ENCODE results near the gene MOSPD3. TPM values are rescaled to one million over a fixed set of nuclear protein-coding genes. Genes with fewer than 3 reads are reported as not detected.

The MOSPD3 gene
- total and polyA plus RNA-seq, 2 of the 13 experiments (the other 11 are each of a cell fraction or from before 2014, with no cell fraction given) = 7.6 to 8.8 TPM

- TF ChIP-seq, protein P1, sequence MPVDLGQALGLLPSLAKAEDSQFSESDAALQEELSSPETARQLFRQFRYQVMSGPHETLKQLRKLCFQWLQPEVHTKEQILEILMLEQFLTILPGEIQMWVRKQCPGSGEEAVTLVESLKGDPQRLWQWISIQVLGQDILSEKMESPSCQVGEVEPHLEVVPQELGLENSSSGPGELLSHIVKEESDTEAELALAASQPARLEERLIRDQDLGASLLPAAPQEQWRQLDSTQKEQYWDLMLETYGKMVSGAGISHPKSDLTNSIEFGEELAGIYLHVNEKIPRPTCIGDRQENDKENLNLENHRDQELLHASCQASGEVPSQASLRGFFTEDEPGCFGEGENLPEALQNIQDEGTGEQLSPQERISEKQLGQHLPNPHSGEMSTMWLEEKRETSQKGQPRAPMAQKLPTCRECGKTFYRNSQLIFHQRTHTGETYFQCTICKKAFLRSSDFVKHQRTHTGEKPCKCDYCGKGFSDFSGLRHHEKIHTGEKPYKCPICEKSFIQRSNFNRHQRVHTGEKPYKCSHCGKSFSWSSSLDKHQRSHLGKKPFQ (CRISPR knock-in tag; IDR thresholded peaks at IDR 0.05; ENCODE audit: insufficient replicate concordance) = peak; percentile 32
- TF ChIP-seq NR2C2 (CRISPR knock-in tag; IDR thresholded peaks at IDR 0.05; ENCODE audit: borderline replicate concordance) (no peak), ZSCAN22 (CRISPR knock-in tag; IDR thresholded peaks at IDR 0.05) (no peak), REPIN1 (CRISPR knock-in tag; IDR thresholded peaks at IDR 0.05; ENCODE audit: borderline replicate concordance, low read depth) (0 out of 2 replicates have a peak, but pooled peaks have one; percentile 22), ATRX (CRISPR knock-in tag; IDR thresholded peaks at IDR 0.05; ENCODE audit: borderline replicate concordance) (no peak), SALL1 (CRISPR knock-in tag; IDR thresholded peaks at IDR 0.05) (no peak), SOX6 (IDR thresholded peaks at IDR 0.05) (no peak), SOX6 (CRISPR knock-in tag; IDR thresholded peaks at IDR 0.05) (peak; percentile 48), ZNF614 (CRISPR knock-in tag; IDR thresholded peaks at IDR 0.05; ENCODE audit: borderline replicate concordance) (no peak), SMAD9 (CRISPR knock-in tag; IDR thresholded peaks at IDR 0.05) (no peak), ZNF451 (CRISPR knock-in tag; IDR thresholded peaks at IDR 0.05) (peak; percentile 56), GATAD1 (CRISPR knock-in tag; IDR thresholded peaks at IDR 0.05) (no peak; the same call in 1 of the 2 replicates), PTBP1 (IDR thresholded peaks at IDR 0.05; ENCODE audit: low read depth, low read length, poor library complexity, severe bottlenecking) (peak; percentile 92), KLF6 (CRISPR knock-in tag; IDR thresholded peaks at IDR 0.05) (no peak), NFE2L2 (IDR thresholded peaks at IDR 0.05; ENCODE audit: low read length) (no peak), IRF2 (CRISPR knock-in tag; IDR thresholded peaks at IDR 0.05) (peak; percentile 27; the same call in 1 of the 2 replicates), MIER3 (CRISPR knock-in tag; IDR thresholded peaks at IDR 0.05; ENCODE audit: borderline replicate concordance) (peak; percentile 20; the same call in 1 of the 2 replicates), RFX3 (CRISPR knock-in tag; IDR thresholded peaks at IDR 0.05) (no peak)
- TF ChIP-seq, protein P2, sequence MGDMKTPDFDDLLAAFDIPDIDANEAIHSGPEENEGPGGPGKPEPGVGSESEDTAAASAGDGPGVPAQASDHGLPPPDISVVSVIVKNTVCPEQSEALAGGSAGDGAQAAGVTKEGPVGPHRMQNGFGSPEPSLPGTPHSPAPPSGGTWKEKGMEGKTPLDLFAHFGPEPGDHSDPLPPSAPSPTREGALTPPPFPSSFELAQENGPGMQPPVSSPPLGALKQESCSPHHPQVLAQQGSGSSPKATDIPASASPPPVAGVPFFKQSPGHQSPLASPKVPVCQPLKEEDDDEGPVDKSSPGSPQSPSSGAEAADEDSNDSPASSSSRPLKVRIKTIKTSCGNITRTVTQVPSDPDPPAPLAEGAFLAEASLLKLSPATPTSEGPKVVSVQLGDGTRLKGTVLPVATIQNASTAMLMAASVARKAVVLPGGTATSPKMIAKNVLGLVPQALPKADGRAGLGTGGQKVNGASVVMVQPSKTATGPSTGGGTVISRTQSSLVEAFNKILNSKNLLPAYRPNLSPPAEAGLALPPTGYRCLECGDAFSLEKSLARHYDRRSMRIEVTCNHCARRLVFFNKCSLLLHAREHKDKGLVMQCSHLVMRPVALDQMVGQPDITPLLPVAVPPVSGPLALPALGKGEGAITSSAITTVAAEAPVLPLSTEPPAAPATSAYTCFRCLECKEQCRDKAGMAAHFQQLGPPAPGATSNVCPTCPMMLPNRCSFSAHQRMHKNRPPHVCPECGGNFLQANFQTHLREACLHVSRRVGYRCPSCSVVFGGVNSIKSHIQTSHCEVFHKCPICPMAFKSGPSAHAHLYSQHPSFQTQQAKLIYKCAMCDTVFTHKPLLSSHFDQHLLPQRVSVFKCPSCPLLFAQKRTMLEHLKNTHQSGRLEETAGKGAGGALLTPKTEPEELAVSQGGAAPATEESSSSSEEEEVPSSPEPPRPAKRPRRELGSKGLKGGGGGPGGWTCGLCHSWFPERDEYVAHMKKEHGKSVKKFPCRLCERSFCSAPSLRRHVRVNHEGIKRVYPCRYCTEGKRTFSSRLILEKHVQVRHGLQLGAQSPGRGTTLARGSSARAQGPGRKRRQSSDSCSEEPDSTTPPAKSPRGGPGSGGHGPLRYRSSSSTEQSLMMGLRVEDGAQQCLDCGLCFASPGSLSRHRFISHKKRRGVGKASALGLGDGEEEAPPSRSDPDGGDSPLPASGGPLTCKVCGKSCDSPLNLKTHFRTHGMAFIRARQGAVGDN (CRISPR knock-in tag; IDR thresholded peaks at IDR 0.05) = peak; percentile 67
- TF ChIP-seq, protein P3, sequence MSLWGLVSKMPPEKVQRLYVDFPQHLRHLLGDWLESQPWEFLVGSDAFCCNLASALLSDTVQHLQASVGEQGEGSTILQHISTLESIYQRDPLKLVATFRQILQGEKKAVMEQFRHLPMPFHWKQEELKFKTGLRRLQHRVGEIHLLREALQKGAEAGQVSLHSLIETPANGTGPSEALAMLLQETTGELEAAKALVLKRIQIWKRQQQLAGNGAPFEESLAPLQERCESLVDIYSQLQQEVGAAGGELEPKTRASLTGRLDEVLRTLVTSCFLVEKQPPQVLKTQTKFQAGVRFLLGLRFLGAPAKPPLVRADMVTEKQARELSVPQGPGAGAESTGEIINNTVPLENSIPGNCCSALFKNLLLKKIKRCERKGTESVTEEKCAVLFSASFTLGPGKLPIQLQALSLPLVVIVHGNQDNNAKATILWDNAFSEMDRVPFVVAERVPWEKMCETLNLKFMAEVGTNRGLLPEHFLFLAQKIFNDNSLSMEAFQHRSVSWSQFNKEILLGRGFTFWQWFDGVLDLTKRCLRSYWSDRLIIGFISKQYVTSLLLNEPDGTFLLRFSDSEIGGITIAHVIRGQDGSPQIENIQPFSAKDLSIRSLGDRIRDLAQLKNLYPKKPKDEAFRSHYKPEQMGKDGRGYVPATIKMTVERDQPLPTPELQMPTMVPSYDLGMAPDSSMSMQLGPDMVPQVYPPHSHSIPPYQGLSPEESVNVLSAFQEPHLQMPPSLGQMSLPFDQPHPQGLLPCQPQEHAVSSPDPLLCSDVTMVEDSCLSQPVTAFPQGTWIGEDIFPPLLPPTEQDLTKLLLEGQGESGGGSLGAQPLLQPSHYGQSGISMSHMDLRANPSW (CRISPR knock-in tag; IDR thresholded peaks at IDR 0.05; ENCODE audit: borderline replicate concordance) = no peak
- TF ChIP-seq, protein P4, sequence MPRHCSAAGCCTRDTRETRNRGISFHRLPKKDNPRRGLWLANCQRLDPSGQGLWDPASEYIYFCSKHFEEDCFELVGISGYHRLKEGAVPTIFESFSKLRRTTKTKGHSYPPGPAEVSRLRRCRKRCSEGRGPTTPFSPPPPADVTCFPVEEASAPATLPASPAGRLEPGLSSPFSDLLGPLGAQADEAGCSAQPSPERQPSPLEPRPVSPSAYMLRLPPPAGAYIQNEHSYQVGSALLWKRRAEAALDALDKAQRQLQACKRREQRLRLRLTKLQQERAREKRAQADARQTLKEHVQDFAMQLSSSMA (CRISPR knock-in tag; IDR thresholded peaks at IDR 0.05) = no peak
These were observed 41.1 kb upstream of the MOSPD3 start (continued) for GRCh38 chr7:100570954-100571828.
